H7 (cell line): Measurements from ENCODE around the gene TBC1D16. TPM values are rescaled to one million over a fixed set of nuclear protein-coding genes. Genes with fewer than 3 reads are reported as not detected.
A peak's percentile ranks its signal among the peaks of the same experiment; 100 is the strongest.

Experiments used
- DNase-seq: peaks from one replicate; pipeline ENCODE4 v3.0.0; 2012
- H3K27me3 ChIP-seq: 2 replicates; pipeline ENCODE4 v1.6.0; 2011; ENCODE audit warnings: mild to moderate bottlenecking, low read length; ENCODE audit not compliant: control insufficient read depth, insufficient read depth
- H3K36me3 ChIP-seq: replicated peaks from 2 replicates; pipeline ENCODE4 v1.5.1; 2011; ENCODE audit warnings: low read length; ENCODE audit not compliant: control insufficient read depth, insufficient read depth
- H3K4me3 ChIP-seq: 2 replicates; pipeline ENCODE4 v1.5.1; 2011; ENCODE audit warnings: low read depth, mild to moderate bottlenecking, control low read depth, low read length, moderate library complexity; ENCODE audit not compliant: insufficient read depth
- total RNA-seq: library from RNA; depleted of rRNA; stranded (reverse); fragments of >200 nt; shearing (Covaris generic); gene quantifications from 2 replicates; pipeline ENCODE4 v1.2.3, GENCODE V29; 2014

Gene TBC1D16
- total RNA-seq, 1 experiment from 2014 or later = 95.8 TPM

- H3K36me3 ChIP-seq = no peaks in the 10 kb centered on the region
- DNase-seq = peak; percentile 47
- no peak overlapping the region for H3K4me3 ChIP-seq
- no peaks in the 10 kb centered on the region for H3K27me3 ChIP-seq
These were observed 122.2 kb downstream of the TBC1D16 start for GRCh38 chr17:79913451-79913850.

- Histone ChIP-seq H3K27me3 (no peaks in the 10 kb centered on the region), H3K4me3 (no peak overlapping the region), H3K36me3 (no peaks in the 10 kb centered on the region)
- DNase-seq = peak; percentile 46
These were observed 122.9 kb downstream of the TBC1D16 start for GRCh38 chr17:79912552-79913330.

GRCh38 chr17:79911430-79912399 is 124.0 kb downstream of the TBC1D16 start:
- no peaks in the 10 kb centered on the region for H3K36me3 ChIP-seq
- H3K4me3 ChIP-seq = no peak overlapping the region
- no peaks in the 10 kb centered on the region for H3K27me3 ChIP-seq
- peak; percentile 54 for DNase-seq

DNA sequence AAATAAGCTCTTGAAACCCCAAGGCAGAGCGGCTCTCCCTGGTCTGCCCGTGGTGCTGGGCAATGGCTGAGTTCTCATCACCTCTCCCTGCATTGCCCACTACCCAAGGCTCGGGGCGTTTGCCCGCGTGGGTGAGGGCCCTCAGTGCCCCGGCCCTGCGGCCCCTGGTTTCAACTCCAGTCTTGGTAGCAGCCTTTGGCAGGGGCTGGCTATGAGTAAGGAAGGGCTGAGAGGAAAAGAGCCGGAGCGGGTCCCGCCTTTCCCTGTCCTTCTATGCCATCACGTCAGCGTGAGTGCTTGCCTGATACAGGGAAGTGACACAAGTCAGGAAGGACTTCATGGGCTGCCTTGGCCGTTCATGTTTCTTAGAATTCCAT is 124.7 kb downstream of the TBC1D16 start:
- Histone ChIP-seq H3K4me3 (no peak overlapping the region), H3K36me3 (no peaks in the 10 kb centered on the region), H3K27me3 (no peaks in the 10 kb centered on the region)
- peak; percentile 38 for DNase-seq

GRCh38 chr17:79909121-79909520 is 126.6 kb downstream of the TBC1D16 start:
- no peak overlapping the region for H3K4me3 ChIP-seq
- H3K27me3 ChIP-seq = no peaks in the 10 kb centered on the region
- H3K36me3 ChIP-seq = no peaks in the 10 kb centered on the region
- DNase-seq = no peak

- Histone ChIP-seq H3K36me3 (no peaks in the 10 kb centered on the region), H3K27me3 (no peaks in the 10 kb centered on the region), H3K4me3 (no peak overlapping the region)
- DNase-seq = peak; percentile 56
These were observed 127.8 kb downstream of the TBC1D16 start for GRCh38 chr17:79907850-79908249.

GRCh38 chr17:79907217-79907715 is 128.4 kb downstream of the TBC1D16 start:
- Histone ChIP-seq H3K27me3 (no peaks in the 10 kb centered on the region), H3K4me3 (no peak overlapping the region), H3K36me3 (no peaks in the 10 kb centered on the region)
- DNase-seq = peak; percentile 35

- H3K36me3 ChIP-seq = no peaks in the 10 kb centered on the region
- H3K27me3 ChIP-seq = peaks cover 3% of the 10 kb centered on the region; the same call in 1 of the 2 replicates
- DNase-seq = no peak
- H3K4me3 ChIP-seq = no peak overlapping the region
These were observed 129.8 kb downstream of the TBC1D16 start for GRCh38 chr17:79905832-79906231.

DNA sequence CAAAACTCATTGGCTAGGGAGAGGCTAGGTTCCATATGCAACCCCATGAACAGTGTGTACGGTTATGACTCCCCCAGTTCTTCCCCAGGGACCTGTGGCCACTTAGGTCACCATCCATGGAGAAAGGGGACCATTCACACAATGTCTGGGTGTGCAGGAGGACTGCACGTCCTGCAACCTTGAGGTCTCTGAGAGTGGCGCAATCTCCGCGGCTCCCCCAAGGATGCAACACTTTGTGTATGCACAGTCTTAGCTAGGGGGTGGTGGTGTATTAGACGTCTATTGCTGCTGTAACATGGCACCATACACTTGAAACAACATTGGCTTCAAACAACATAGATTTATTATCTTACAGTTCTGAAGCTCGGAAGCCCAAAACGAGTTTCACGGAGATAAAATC is 130.8 kb downstream of the TBC1D16 start:
- no peak for DNase-seq
- Histone ChIP-seq H3K4me3 (no peak overlapping the region), H3K36me3 (no peaks in the 10 kb centered on the region), H3K27me3 (peaks cover 3% of the 10 kb centered on the region; the same call in 1 of the 2 replicates)

DNA sequence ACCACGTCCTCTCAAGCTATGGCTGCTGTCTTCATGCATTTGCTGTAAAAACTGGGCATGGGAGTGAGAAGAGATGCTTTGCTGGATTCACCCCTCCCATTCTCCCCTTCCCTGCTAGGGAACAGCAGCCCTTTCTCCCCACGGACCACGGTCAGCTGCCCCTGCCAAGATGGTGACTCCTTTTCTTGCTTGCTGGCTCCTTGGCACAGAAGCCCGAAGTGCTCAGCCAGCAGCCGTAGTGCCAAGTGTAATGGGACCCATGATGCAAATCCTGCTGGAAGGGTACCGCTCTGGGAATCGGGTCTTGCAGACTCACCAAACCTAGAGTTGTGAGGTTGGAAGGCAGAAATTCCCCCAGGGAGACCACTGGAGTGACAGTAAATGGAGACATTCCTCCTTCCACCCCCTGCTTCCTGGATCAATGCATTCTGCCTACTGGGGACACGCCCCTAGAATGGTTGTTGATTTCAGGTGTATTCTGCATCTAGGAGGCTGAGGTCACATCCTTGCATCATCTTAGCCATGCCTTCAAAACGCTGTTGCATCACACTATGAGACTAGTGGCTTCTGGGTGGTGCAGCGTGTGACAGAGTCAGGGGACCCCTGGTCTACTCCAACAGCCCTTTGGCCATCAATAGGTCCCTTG is 133.4 kb downstream of the TBC1D16 start:
- peaks cover 3% of the 10 kb centered on the region; the same call in 1 of the 2 replicates for H3K27me3 ChIP-seq
- no peak overlapping the region for H3K4me3 ChIP-seq
- no peaks in the 10 kb centered on the region for H3K36me3 ChIP-seq
- DNase-seq = peak; percentile 37

- DNase-seq = no peak
- peaks cover 3% of the 10 kb centered on the region; the same call in 1 of the 2 replicates for H3K27me3 ChIP-seq
- H3K4me3 ChIP-seq = no peak overlapping the region
- no peaks in the 10 kb centered on the region for H3K36me3 ChIP-seq
These were observed 134.5 kb downstream of the TBC1D16 start for GRCh38 chr17:79901131-79901530.

GRCh38 chr17:79899584-79899983 is 136.1 kb downstream of the TBC1D16 start:
- Histone ChIP-seq H3K4me3 (no peak overlapping the region), H3K27me3 (peaks cover 3% of the 10 kb centered on the region; the same call in 1 of the 2 replicates), H3K36me3 (no peaks in the 10 kb centered on the region)
- no peak for DNase-seq

- no peak for DNase-seq
- H3K36me3 ChIP-seq = no peaks in the 10 kb centered on the region
- no peak overlapping the region for H3K4me3 ChIP-seq
- H3K27me3 ChIP-seq = peaks cover 3% of the 10 kb centered on the region; the same call in 1 of the 2 replicates
These were observed 138.2 kb downstream of the TBC1D16 start for GRCh38 chr17:79897243-79898063.
